ENCODE results near the gene GNAZ.

The GNAZ gene

GRCh38 chr22:23057331-23057730 is 13.0 kb upstream of the GNAZ start:
- ChIA-PET CTCF (no interaction called here), POLR2A (interaction anchor here (1.6 kb wide), 1 partner anchor 12 kb away, joined by 4 read pairs; the partner anchor contains the start of gene GNAZ)
- no peak for DNase-seq (ENCODE audit: extremely low spot score)
- no peak for TF ChIP-seq LEF1 (IDR thresholded peaks at IDR 0.05; ENCODE audit: borderline replicate concordance)
- no peak for TF ChIP-seq SUZ12 (IDR thresholded peaks at IDR 0.05)
- no peak for TF ChIP-seq FOXA1 (IDR thresholded peaks at IDR 0.05)
- TF ChIP-seq FOXM1 (IDR thresholded peaks at IDR 0.05; ENCODE audit: borderline replicate concordance) = no peak
- TF ChIP-seq SP1 (IDR thresholded peaks at IDR 0.05) = no peak
- TF ChIP-seq FOXK2 (IDR thresholded peaks at IDR 0.05) = no peak
- TF ChIP-seq PKNOX1 (IDR thresholded peaks at IDR 0.05) = no peak
- TF ChIP-seq BHLHE40 (IDR thresholded peaks at IDR 0.05; ENCODE audit: borderline replicate concordance) = no peak
- TF ChIP-seq ZNF384 (IDR thresholded peaks at IDR 0.05) = no peak
- TF ChIP-seq ELF4 (IDR thresholded peaks at IDR 0.05) = no peak
- TF ChIP-seq CTBP1 (IDR thresholded peaks at IDR 0.05; ENCODE audit: borderline replicate concordance) = no peak
- no peak for TF ChIP-seq TARDBP (IDR thresholded peaks at IDR 0.05)

GRCh38 chr22:23058063-23058462 is 12.3 kb upstream of the GNAZ start:
- TF ChIP-seq ELF4 (IDR thresholded peaks at IDR 0.05) (no peak), SUZ12 (IDR thresholded peaks at IDR 0.05) (no peak), L3MBTL2 (conservative IDR thresholded peaks at IDR 0.05) (no peak), ARNT (IDR thresholded peaks at IDR 0.05) (no peak), TARDBP (IDR thresholded peaks at IDR 0.05) (no peak), NFRKB (IDR thresholded peaks at IDR 0.05) (no peak), FOXA1 (IDR thresholded peaks at IDR 0.05) (no peak), FOXK2 (IDR thresholded peaks at IDR 0.05) (no peak), ZNF384 (IDR thresholded peaks at IDR 0.05) (no peak)
- no peak for DNase-seq (ENCODE audit: extremely low spot score)
- ChIA-PET POLR2A (interaction anchor here (1.6 kb wide), 1 partner anchor 12 kb away, joined by 4 read pairs; the partner anchor contains the start of gene GNAZ), CTCF (no interaction called here)

- no peak for DNase-seq (ENCODE audit: extremely low spot score)
- ChIA-PET POLR2A (interaction anchor here (1.6 kb wide), 1 partner anchor 11 kb away, joined by 4 read pairs; the partner anchor contains the start of gene GNAZ), CTCF (no interaction called here)
- TF ChIP-seq BHLHE40 (IDR thresholded peaks at IDR 0.05; ENCODE audit: borderline replicate concordance) (no peak), SUZ12 (IDR thresholded peaks at IDR 0.05) (no peak), FOXA1 (IDR thresholded peaks at IDR 0.05) (no peak), CTBP1 (IDR thresholded peaks at IDR 0.05; ENCODE audit: borderline replicate concordance) (no peak), PKNOX1 (IDR thresholded peaks at IDR 0.05) (no peak), ARNT (IDR thresholded peaks at IDR 0.05) (no peak), FOXK2 (IDR thresholded peaks at IDR 0.05) (no peak), NFRKB (IDR thresholded peaks at IDR 0.05) (no peak), SP1 (IDR thresholded peaks at IDR 0.05) (no peak), FOXM1 (IDR thresholded peaks at IDR 0.05; ENCODE audit: borderline replicate concordance) (no peak), HDGF (IDR thresholded peaks at IDR 0.05; ENCODE audit: borderline replicate concordance) (no peak), LEF1 (IDR thresholded peaks at IDR 0.05; ENCODE audit: borderline replicate concordance) (no peak), ZNF384 (IDR thresholded peaks at IDR 0.05) (no peak), TARDBP (IDR thresholded peaks at IDR 0.05) (no peak), ELF4 (IDR thresholded peaks at IDR 0.05) (no peak), L3MBTL2 (conservative IDR thresholded peaks at IDR 0.05) (no peak)
These were observed 11.6 kb upstream of the GNAZ start for GRCh38 chr22:23058481-23059283.

- POLR2A ChIA-PET = no interaction called here
- DNase-seq (ENCODE audit: extremely low spot score) = no peak
- CTCF ChIA-PET = no interaction called here
- no peak for TF ChIP-seq CTBP1 (IDR thresholded peaks at IDR 0.05; ENCODE audit: borderline replicate concordance)
- no peak for TF ChIP-seq ELF4 (IDR thresholded peaks at IDR 0.05)
- TF ChIP-seq ZNF384 (IDR thresholded peaks at IDR 0.05) = no peak
- TF ChIP-seq SP1 (IDR thresholded peaks at IDR 0.05) = no peak
- TF ChIP-seq NFRKB (IDR thresholded peaks at IDR 0.05) = no peak
These were observed 10.9 kb upstream of the GNAZ start for GRCh38 chr22:23059284-23059948.

GRCh38 chr22:23060612-23061400 is 9.5 kb upstream of the GNAZ start:
- POLR2A ChIA-PET = no interaction called here
- TF ChIP-seq CTBP1 (IDR thresholded peaks at IDR 0.05; ENCODE audit: borderline replicate concordance) = no peak
- no peak for TF ChIP-seq PKNOX1 (IDR thresholded peaks at IDR 0.05)
- no peak for TF ChIP-seq ZNF384 (IDR thresholded peaks at IDR 0.05)
- TF ChIP-seq LEF1 (IDR thresholded peaks at IDR 0.05; ENCODE audit: borderline replicate concordance) = no peak
- no peak for TF ChIP-seq ELF4 (IDR thresholded peaks at IDR 0.05)
- no peak for TF ChIP-seq FOXA1 (IDR thresholded peaks at IDR 0.05)
- no peak for TF ChIP-seq NFRKB (IDR thresholded peaks at IDR 0.05)
- no peak for TF ChIP-seq L3MBTL2 (conservative IDR thresholded peaks at IDR 0.05)
- TF ChIP-seq FOXM1 (IDR thresholded peaks at IDR 0.05; ENCODE audit: borderline replicate concordance) = no peak
- no peak for TF ChIP-seq HDGF (IDR thresholded peaks at IDR 0.05; ENCODE audit: borderline replicate concordance)
- no peak for TF ChIP-seq FOXK2 (IDR thresholded peaks at IDR 0.05)
- TF ChIP-seq SP1 (IDR thresholded peaks at IDR 0.05) = no peak
- no peak for TF ChIP-seq SUZ12 (IDR thresholded peaks at IDR 0.05)
- TF ChIP-seq BHLHE40 (IDR thresholded peaks at IDR 0.05; ENCODE audit: borderline replicate concordance) = no peak
- TF ChIP-seq ARNT (IDR thresholded peaks at IDR 0.05) = no peak
- no peak for DNase-seq (ENCODE audit: extremely low spot score)
- CTCF ChIA-PET = no interaction called here

Measured in HEK293T (cell line).